Spleen (tissue), 11 donors: ENCODE data around the gene NCAPH2. TPM values are rescaled to one million over a fixed set of nuclear protein-coding genes. Genes with fewer than 3 reads are reported as not detected.
"Not testable (repeated sequence)": the region's sequence is repeated elsewhere in the genome, so short reads cannot be mapped to it uniquely, and the experiment has no call there.

Experiments
- DNase-seq: peaks from one replicate; pipeline ENCODE4 v3.0.0-alpha.2; 2020
- H3K27ac ChIP-seq, 8 donors: fragments of 200-600 bp; sonication (generic) in 7 of 8; 1 replicate in 4 of 8; 2 replicates in 4 of 8; pipeline versions ENCODE4 v1.5.0 to v1.8.0; 2016 to 2021; ENCODE audit warnings: inconsistent platforms in 4 of 8, mild to moderate bottlenecking in 4 of 8, moderate library complexity in 1 of 8
- H3K27me3 ChIP-seq, 7 donors: fragments of 200-600 bp; sonication (generic) in 6 of 7; replicated peaks in 1 of 7; 1 replicate in 4 of 7; 2 replicates in 3 of 7; pipeline versions ENCODE4 v1.5.0 to v1.8.0; 2016 to 2021; ENCODE audit warnings: inconsistent platforms in 3 of 7, mild to moderate bottlenecking in 1 of 7
- H3K36me3 ChIP-seq, 6 donors: fragments of 200-600 bp; sonication (generic) in 5 of 6; 1 replicate in 4 of 6; 2 replicates in 2 of 6; pipeline versions ENCODE4 v1.5.0 to v1.8.0; 2016 to 2021; ENCODE audit warnings: inconsistent platforms in 2 of 6
- H3K4me1 ChIP-seq, 6 donors: fragments of 200-600 bp; sonication (generic) in 5 of 6; 1 replicate in 3 of 6; 2 replicates in 3 of 6; pipeline versions ENCODE4 v1.5.0 to v1.8.0; 2016 to 2021; ENCODE audit warnings: inconsistent platforms in 3 of 6
- H3K4me3 ChIP-seq, 8 donors: fragments of 200-600 bp; sonication (generic) in 7 of 8; 1 replicate in 4 of 8; 2 replicates in 4 of 8; pipeline versions ENCODE4 v1.5.0 to v1.8.0; 2016 to 2021; ENCODE audit warnings: inconsistent platforms in 4 of 8, mild to moderate bottlenecking in 4 of 8, moderate library complexity in 2 of 8
- H3K9me3 ChIP-seq, 8 donors: fragments of 200-600 bp; sonication (generic) in 7 of 8; 1 replicate in 4 of 8; 2 replicates in 4 of 8; pipeline versions ENCODE4 v1.5.0 to v1.8.0; 2016 to 2021; ENCODE audit warnings: inconsistent platforms in 4 of 8
- POLR2A ChIP-seq, 3 donors: fragments of 450-650 bp; IDR thresholded peaks; one replicate each; pipeline ENCODE4 v1.5.1; 2017; ENCODE audit warnings: antibody characterized with exemption in 3 of 3, mild to moderate bottlenecking in 1 of 3
- POLR2AphosphoS5 ChIP-seq, 3 donors: sonication (generic); formaldehyde crosslinking; IDR thresholded peaks; one replicate each; pipeline ENCODE4 v1.5.1; 2017; ENCODE audit warnings: antibody characterized with exemption in 3 of 3
- WGBS, 5 donors: extraction: QIAGEN DNeasy Blood & Tissue Kit in 3 of 5; methylation state at CpG; one replicate each; pipeline versions ENCODE4 v1.1.5 to v1.1.7; 2013 to 2018; 5-methylcytosine and 5-hydroxymethylcytosine counted together
- intact Hi-C: fragments of 100-400 bp; cut with DNase I; formaldehyde crosslinking; loops from one replicate; pipeline ENCODE4 v1.15.0; 2023; ENCODE audit warnings: low total_unique reads
- polyA plus RNA-seq, 3 donors: library from polyadenylated mRNA; stranded (reverse); fragments of 200-250 nt; gene quantifications; one replicate each; pipeline ENCODE4 v1.2.1, GENCODE V29; 2013
- total RNA-seq, 7 donors: library from RNA; depleted of rRNA in 3 of 7; stranded (reverse); fragments of >200 nt in 3 of 7; fragmentation: NEBNext Ultra II Directional in 4 of 7; extraction: Animal tissue kit (Norgen Biotek cat#: 25700) in 4 of 7; gene quantifications; one replicate each; pipeline versions ENCODE4 v1.1.0 to v1.2.1, GENCODE V29; 2016 to 2021
- TF ChIP-seq, protein P1 (sequence below), 11 experiments: fragments of 200-600 bp in 7 of 11; fragments of 450-650 bp in 4 of 11; sonication (generic) in 4 of 11; IDR thresholded peaks in 8 of 11; conservative IDR thresholded peaks in 3 of 11; 1 replicate in 7 of 11; 2 replicates in 4 of 11; pipeline versions ENCODE4 v1.4.0 to v1.8.0; 2016 to 2021; ENCODE audit warnings: antibody characterized with exemption in 11 of 11, inconsistent platforms in 4 of 11, mild to moderate bottlenecking in 1 of 11
- donor health status: healthy with polysubstance abuse.
- donor health status: DM: no; HTN: no; CAD: no; lungs with moderate emphysema.
- donor health status: DM: no; HTN: no; CAD: no.
- donor health status: Bipolar disorder and iron deficiency.
- donor health status: healthy.
- donor health status: DM: no; HTN: no; CAD: no.
- donor health status: DM: yes; HTN: yes; CAD: no.

Gene NCAPH2
- total and polyA plus RNA-seq, 10 donors = 31.4 to 48.0 (median 37.1) TPM

DNA sequence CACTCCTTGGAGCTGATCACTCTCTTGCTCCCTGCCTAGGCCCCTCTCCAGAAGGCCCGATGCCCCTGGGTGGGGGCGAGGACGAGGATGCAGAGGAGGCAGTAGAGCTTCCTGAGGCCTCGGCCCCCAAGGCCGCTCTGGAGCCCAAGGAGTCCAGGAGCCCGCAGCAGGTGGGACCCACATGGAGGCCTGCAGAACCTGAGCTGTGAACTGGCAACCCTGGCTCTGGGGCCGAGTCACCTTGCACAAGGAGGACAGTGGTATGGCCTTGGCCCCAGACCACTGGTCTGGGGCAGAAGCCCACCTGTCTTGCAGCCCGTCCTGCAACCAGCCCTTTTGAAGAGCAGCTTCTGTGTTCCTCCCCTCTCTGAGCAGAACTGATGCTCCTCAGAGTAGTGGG, 11.1 kb downstream of the NCAPH2 start:
- intact Hi-C loops = no loop called here
- no peak overlapping the region for H3K4me3 ChIP-seq
- TF ChIP-seq POLR2A (IDR thresholded peaks at IDR 0.05) (no peak), POLR2AphosphoS5 (IDR thresholded peaks at IDR 0.05) (no peak)
- TF ChIP-seq, protein P1, sequence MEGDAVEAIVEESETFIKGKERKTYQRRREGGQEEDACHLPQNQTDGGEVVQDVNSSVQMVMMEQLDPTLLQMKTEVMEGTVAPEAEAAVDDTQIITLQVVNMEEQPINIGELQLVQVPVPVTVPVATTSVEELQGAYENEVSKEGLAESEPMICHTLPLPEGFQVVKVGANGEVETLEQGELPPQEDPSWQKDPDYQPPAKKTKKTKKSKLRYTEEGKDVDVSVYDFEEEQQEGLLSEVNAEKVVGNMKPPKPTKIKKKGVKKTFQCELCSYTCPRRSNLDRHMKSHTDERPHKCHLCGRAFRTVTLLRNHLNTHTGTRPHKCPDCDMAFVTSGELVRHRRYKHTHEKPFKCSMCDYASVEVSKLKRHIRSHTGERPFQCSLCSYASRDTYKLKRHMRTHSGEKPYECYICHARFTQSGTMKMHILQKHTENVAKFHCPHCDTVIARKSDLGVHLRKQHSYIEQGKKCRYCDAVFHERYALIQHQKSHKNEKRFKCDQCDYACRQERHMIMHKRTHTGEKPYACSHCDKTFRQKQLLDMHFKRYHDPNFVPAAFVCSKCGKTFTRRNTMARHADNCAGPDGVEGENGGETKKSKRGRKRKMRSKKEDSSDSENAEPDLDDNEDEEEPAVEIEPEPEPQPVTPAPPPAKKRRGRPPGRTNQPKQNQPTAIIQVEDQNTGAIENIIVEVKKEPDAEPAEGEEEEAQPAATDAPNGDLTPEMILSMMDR (IDR thresholded peaks at IDR 0.05 in 8 of 11, conservative IDR thresholded peaks at IDR 0.05 in 3 of 11) = no peak
- peaks cover 3 to 23% (median 5%) of the 10 kb centered on the region in 6 donors for H3K4me1 ChIP-seq
- no peak for DNase-seq
- no peaks in the 10 kb centered on the region for H3K9me3 ChIP-seq
- H3K27ac ChIP-seq = no peak overlapping the region
- 86 to 100% (median 94%) methylated on average over 2 to 8 of the region's 8 CpGs for WGBS, 5 donors
- H3K36me3 ChIP-seq = peaks cover 0 to 95% (median 74%) of the 10 kb centered on the region in 6 donors
- no peaks in the 10 kb centered on the region for H3K27me3 ChIP-seq

GRCh38 chr22:50520184-50520583, 12.2 kb downstream of the NCAPH2 start:
- Histone ChIP-seq H3K36me3 (peaks cover 0 to 89% (median 74%) of the 10 kb centered on the region in 6 donors), H3K4me1 (peaks cover 12 to 26% (median 15%) of the 10 kb centered on the region in 6 donors)
- H3K9me3 ChIP-seq, DNase-seq, intact Hi-C loops, H3K27me3 ChIP-seq, H3K4me3 ChIP-seq, H3K27ac ChIP-seq: not testable (repeated sequence)
- 95 to 100% (median 98%) methylated on average over 8 of the region's 8 CpGs for WGBS, 5 donors

GRCh38 chr22:50520826-50521453, 12.9 kb downstream of the NCAPH2 start:
- intact Hi-C loops = no loop called here
- H3K27ac ChIP-seq = no peak overlapping the region
- no peaks in the 10 kb centered on the region for H3K9me3 ChIP-seq
- H3K4me3 ChIP-seq = no peak overlapping the region
- no peaks in the 10 kb centered on the region for H3K27me3 ChIP-seq
- TF ChIP-seq POLR2AphosphoS5 (IDR thresholded peaks at IDR 0.05) (no peak), POLR2A (IDR thresholded peaks at IDR 0.05) (no peak)
- TF ChIP-seq, protein P1 (IDR thresholded peaks at IDR 0.05 in 8 of 11, conservative IDR thresholded peaks at IDR 0.05 in 3 of 11) = no peak
- DNase-seq = no peak
- 91 to 96% (median 93%) methylated on average over 13 of the region's 13 CpGs for WGBS, 5 donors
- peaks cover 12 to 31% (median 15%) of the 10 kb centered on the region in 6 donors for H3K4me1 ChIP-seq
- peaks cover 0 to 85% (median 74%) of the 10 kb centered on the region in 6 donors for H3K36me3 ChIP-seq

DNA sequence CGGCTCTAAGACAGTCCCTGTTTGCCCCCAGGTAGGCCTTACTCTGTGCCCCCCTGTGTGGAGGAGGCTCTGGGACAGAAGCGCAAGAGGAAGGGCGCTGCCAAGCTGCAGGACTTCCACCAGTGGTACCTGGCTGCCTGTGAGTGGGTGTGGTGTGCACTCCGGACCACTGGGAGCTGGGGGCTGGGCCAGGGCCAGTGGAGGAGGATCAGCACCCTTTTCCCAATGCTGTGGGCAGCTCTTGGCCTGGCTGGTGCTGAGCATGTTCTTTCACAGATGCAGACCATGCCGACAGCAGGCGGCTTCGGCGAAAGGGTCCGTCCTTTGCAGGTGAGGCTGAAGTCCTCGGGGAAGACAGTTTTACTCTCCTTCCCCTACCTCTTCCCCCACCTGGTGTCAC, 13.7 kb downstream of the NCAPH2 start:
- TF ChIP-seq POLR2A (IDR thresholded peaks at IDR 0.05) (no peak), POLR2AphosphoS5 (IDR thresholded peaks at IDR 0.05) (no peak)
- TF ChIP-seq, protein P1 (IDR thresholded peaks at IDR 0.05 in 8 of 11, conservative IDR thresholded peaks at IDR 0.05 in 3 of 11) = no peak
- Histone ChIP-seq H3K4me3 (no peak overlapping the region), H3K9me3 (no peaks in the 10 kb centered on the region), H3K36me3 (peaks cover 0 to 77% (median 70%) of the 10 kb centered on the region in 6 donors), H3K27me3 (no peaks in the 10 kb centered on the region), H3K4me1 (peaks cover 16 to 39% (median 20%) of the 10 kb centered on the region in 6 donors), H3K27ac (no peak overlapping the region)
- intact Hi-C loops = no loop called here
- 92 to 97% (median 95%) methylated on average over 7 to 10 of the region's 10 CpGs for WGBS, 5 donors
- DNase-seq = no peak
